Activated T-helper 2 cell treated with anti-CD3 and anti-CD28 coated beads, Interferon-gamma antibody, Interleukin-2, Interleukin-4, amounts not matched to agents 10 μg/mL and 5 μg/mL and 100 μg/mL, durations not matched to agents 14 hours and 24 hours and 36 hours (primary cell): ENCODE measurements around the gene PXT1. TPM values are rescaled to one million over a fixed set of nuclear protein-coding genes. Genes with fewer than 3 reads are reported as not detected.
"Not testable (repeated sequence)": the region's sequence is repeated elsewhere in the genome, so short reads cannot be mapped to it uniquely, and the experiment has no call there.

Experiments
- DNase-seq: peaks from one replicate; pipeline ENCODE4 v3.0.0; 2021; ENCODE audit warnings: low spot score
- H3K27ac Mint-ChIP-seq: one replicate; pipeline ENCODE4 v1.8.0; 2021; ENCODE audit warnings: mixed read lengths
- H3K27me3 Mint-ChIP-seq: one replicate; pipeline ENCODE4 v1.8.0; 2021; ENCODE audit warnings: low read depth, mixed read lengths
- H3K36me3 Mint-ChIP-seq: one replicate; pipeline ENCODE4 v1.8.0; 2021; ENCODE audit warnings: low read depth, mixed read lengths
- H3K4me1 Mint-ChIP-seq: one replicate; pipeline ENCODE4 v1.8.0; 2021; ENCODE audit warnings: low read depth, mixed read lengths
- H3K4me3 Mint-ChIP-seq: one replicate; pipeline ENCODE4 v1.8.0; 2021; ENCODE audit warnings: low read depth, mild to moderate bottlenecking, moderate library complexity, mixed read lengths
- H3K9me3 Mint-ChIP-seq: one replicate; pipeline ENCODE4 v1.8.0; 2021; ENCODE audit warnings: mixed read lengths
- intact Hi-C: fragments of 100-400 bp; cut with micrococcal nuclease; formaldehyde crosslinking; loops from one replicate; pipeline ENCODE4 v1.15.1; 2023
- total RNA-seq: library from RNA; stranded (reverse); gene quantifications from 2 replicates; pipeline ENCODE4 v1.2.3, GENCODE V29; 2022

The PXT1 gene, protein sequence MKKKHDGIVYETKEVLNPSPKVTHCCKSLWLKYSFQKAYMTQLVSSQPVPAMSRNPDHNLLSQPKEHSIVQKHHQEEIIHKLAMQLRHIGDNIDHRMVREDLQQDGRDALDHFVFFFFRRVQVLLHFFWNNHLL
- total RNA-seq: 0.14 and 0.27 TPM in 2 replicates

DNA sequence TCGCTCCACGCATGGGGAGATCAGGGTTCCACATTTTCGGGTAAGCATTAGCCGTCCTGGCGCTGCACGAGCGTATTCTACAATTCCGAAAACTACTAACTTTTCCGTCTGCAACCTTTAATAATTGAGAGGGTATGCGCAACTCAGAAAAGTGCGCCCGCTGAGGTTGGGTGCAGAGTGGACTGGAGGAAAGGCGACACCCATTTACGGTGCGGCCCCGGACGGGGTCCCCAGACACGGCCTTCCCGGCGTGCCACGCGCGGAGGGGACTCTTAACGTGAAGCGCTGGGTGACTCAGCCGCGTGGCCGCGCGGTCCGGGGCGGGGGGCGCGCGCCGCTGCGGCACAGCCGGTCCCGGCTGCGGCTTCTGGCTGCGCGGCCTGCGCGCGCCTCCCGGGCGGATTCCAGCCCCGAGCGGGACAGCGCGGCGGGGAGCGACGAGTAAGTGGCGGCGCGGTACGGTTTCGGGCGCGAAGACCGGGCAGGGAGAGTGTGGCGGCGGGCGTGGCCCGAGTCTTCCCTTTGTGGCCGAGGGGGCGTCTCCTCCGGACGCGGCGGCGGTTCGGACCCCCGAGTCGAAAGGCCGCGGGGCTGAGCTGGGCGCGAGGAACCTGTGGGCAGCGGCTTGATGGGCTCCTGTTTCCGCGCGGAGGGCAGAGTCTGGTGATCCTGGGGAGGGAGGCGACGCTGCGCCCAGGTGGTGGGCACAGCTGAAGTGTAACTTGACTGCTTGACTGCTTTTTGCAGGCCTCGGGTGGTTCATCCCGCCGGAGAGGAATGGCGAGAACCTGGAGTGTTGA, at the start of gene PXT1, which contains the start of gene KCTD20:
Gene PXT1 (minus strand): TSS at position 184 of the 800 bp plus-strand sequence. CDS start 16,772 bp downstream, outside the sequence.
Gene KCTD20 (plus strand): TSS at position 330 of the 800 bp plus-strand sequence. CDS start 27,098 bp downstream, outside the sequence.
- Mint-ChIP-seq H3K27me3 (no peaks in the 10 kb centered on the region), H3K4me1 (peaks cover 30% of the 10 kb centered on the region)
- intact Hi-C loops: loop anchor here (2.0 to 5.0 kb wide), 3 partner anchors 104 to 314 kb away; partner anchors contain the start of gene STK38

DNA sequence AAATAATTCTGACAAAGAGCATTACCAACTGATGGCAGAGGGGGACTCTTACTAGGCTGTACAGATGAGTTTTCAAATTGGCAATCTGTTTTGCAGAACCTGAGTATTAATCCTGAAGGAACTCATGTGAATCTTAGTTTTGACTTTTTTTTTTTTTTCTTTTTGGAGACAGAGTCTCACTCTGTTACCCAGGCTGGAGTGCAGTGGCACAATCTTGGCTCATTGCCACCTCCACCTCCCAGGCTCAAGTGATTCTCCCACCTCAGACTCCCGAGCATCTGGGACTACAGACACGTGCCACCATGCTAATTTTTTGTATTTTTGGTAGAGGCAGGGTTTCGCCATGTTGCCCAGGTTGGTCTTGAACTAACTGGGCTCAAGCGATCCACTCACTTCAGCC, 49.4 kb upstream of the PXT1 start:
- H3K4me3 Mint-ChIP-seq: no peak overlapping the region
- no peaks in the 10 kb centered on the region for H3K27me3 Mint-ChIP-seq
- no peak overlapping the region for H3K27ac Mint-ChIP-seq

More for the DNA sequence above, at the start of gene PXT1, which contains the start of gene KCTD20:
- Mint-ChIP-seq H3K27ac (peak within 1 kb of the TSS; percentile 97), H3K4me3 (peak within 1 kb of the TSS; percentile 93), H3K36me3 (peaks cover 23% of the 10 kb centered on the region), H3K9me3 (no peaks in the 10 kb centered on the region)
- peak; percentile 84 for DNase-seq

DNA sequence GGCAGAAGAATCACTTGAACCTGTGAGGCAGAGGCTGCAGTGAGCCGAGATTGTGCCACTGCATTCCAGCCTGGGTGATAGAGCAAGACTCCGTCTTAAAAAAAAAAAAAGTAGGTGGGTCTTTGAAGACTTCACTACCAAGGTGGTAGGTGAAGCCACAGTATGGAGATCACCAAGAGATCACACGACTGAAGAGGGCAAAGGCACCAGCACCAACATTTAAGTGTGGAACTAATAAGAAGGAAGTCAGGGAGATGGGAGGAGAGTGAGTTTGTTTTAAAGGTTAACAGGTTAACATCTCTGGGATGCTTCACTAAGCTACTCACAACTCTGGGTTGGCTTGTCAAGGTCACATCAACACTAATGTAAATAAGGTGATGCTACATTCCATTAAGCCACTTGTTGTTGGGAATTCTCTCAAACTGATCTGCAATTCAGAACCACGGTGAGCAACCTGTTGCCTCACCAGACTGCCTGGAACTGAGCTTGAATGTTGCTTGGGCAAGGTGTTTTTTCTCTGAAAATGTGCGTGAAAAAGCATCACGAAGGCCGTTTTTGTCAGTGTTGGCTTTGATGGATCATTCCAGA, 48.8 kb upstream of the PXT1 start:
- intact Hi-C loops: no loop called here
- DNase-seq: no peak

More for the DNA sequence above, 49.4 kb upstream of the PXT1 start:
- no peaks in the 10 kb centered on the region for H3K9me3 Mint-ChIP-seq
- peaks cover 69% of the 10 kb centered on the region for H3K36me3 Mint-ChIP-seq
- intact Hi-C loops: no loop called here
- peaks cover 16% of the 10 kb centered on the region for H3K4me1 Mint-ChIP-seq
- DNase-seq: no peak

DNA sequence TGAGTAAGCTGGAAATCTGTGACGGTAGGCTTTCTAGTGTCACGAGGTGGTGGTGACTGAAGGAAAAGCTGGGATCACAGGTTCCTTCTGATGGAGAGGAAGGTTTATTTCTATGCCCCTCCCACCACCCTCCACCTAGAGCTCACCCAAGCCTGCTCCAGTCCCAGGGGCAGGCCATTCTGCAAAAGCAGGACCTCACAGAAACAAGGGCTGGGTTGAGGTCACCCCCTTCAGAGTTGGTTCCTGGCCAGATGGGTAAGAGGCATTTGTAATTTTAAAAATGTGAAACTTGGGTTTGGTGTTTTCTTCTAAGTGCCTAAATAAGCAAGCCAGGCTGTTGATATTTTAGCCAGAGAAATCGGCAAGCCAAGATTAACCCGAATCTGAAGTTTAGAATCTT, 46.8 kb upstream of the PXT1 start:
- intact Hi-C loops: no loop called here
- H3K27me3 Mint-ChIP-seq: no peaks in the 10 kb centered on the region

More for the DNA sequence above, 48.8 kb upstream of the PXT1 start:
- H3K9me3 Mint-ChIP-seq: no peaks in the 10 kb centered on the region
- no peak overlapping the region for H3K4me3 Mint-ChIP-seq
- H3K36me3 Mint-ChIP-seq: peaks cover 68% of the 10 kb centered on the region
- no peaks in the 10 kb centered on the region for H3K27me3 Mint-ChIP-seq
- H3K27ac Mint-ChIP-seq: peak overlapping the region; percentile 54
- peaks cover 16% of the 10 kb centered on the region for H3K4me1 Mint-ChIP-seq

DNA sequence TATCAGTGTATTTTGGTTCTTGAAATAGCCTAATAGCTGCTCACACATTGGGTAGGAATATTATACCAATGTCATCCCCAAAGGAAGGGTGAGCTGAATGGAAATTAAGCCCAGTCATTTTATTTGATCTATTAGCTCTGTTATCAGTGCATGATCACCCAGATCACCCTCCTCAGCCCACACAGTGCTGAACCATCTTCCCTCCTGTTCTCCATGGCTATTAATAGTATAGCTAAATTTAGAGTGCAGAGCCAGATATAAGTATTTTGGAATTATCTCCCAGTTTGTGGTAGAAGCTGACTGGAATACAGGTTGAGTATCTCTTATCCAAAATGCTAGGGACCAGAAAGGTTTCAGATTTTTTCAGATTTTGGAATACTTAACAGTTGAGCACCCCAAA, 45.6 kb upstream of the PXT1 start:
- intact Hi-C loops: no loop called here
- Mint-ChIP-seq H3K9me3 (no peaks in the 10 kb centered on the region), H3K27me3 (no peaks in the 10 kb centered on the region)

More for the DNA sequence above, 46.8 kb upstream of the PXT1 start:
- peaks cover 15% of the 10 kb centered on the region for H3K4me1 Mint-ChIP-seq
- H3K4me3 Mint-ChIP-seq: no peak overlapping the region
- H3K36me3 Mint-ChIP-seq: peaks cover 66% of the 10 kb centered on the region
- DNase-seq: no peak
- no peaks in the 10 kb centered on the region for H3K9me3 Mint-ChIP-seq
- no peak overlapping the region for H3K27ac Mint-ChIP-seq

DNA sequence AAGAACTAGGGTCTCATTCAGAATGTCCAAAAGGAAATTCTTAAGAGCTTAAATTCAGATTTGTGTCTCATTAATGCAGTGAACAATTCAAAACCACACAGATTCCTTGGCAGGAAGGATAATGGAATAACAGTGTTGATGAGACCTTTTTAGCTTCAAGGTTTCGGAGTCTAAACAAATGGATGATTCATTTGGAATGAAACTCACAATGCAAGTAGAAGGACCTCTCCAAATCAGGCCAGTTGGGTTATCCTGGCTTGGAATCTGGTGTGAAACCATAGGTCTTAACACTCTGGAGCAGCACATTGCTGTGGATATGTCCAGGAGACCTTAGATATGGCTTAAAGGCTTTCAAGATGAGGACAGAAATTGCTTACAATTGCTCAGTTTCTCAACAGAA, 45.0 kb upstream of the PXT1 start:
- no peak overlapping the region for H3K27ac Mint-ChIP-seq
- peaks cover 59% of the 10 kb centered on the region for H3K36me3 Mint-ChIP-seq
- no peak overlapping the region for H3K4me3 Mint-ChIP-seq
- DNase-seq: no peak
- intact Hi-C loops: no loop called here
- H3K9me3 Mint-ChIP-seq: no peaks in the 10 kb centered on the region
- H3K4me1 Mint-ChIP-seq: peaks cover 5% of the 10 kb centered on the region
- no peaks in the 10 kb centered on the region for H3K27me3 Mint-ChIP-seq

More for the DNA sequence above, 45.6 kb upstream of the PXT1 start:
- peaks cover 6% of the 10 kb centered on the region for H3K4me1 Mint-ChIP-seq
- no peak overlapping the region for H3K27ac Mint-ChIP-seq
- no peak for DNase-seq
- no peak overlapping the region for H3K4me3 Mint-ChIP-seq
- H3K36me3 Mint-ChIP-seq: peaks cover 61% of the 10 kb centered on the region

DNA sequence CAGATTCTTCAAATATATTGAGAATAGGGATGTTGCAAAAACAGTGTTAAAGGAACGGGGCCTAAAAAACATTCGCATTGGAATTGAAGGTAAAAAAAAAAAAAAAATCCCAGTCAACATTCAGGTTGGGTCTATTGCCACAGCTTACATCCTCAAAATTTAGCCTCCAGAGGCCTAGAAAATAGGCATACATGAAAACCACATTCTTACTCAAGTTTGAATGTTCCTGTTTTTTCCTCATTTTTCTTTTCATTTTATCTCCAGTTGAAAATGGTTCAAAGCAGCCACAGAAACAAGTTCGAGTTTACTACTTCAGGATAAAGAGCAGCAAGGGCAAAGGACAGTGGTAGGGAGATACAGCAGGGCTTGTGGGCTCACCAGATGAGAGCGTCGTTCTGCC, 42.1 kb upstream of the PXT1 start:
- Mint-ChIP-seq H3K4me1 (peaks cover 2% of the 10 kb centered on the region), H3K9me3 (no peaks in the 10 kb centered on the region), H3K36me3 (peaks cover 65% of the 10 kb centered on the region), H3K27ac (no peak overlapping the region), H3K27me3 (no peaks in the 10 kb centered on the region), H3K4me3 (no peak overlapping the region)
- DNase-seq: no peak
- intact Hi-C loops: no loop called here

DNA sequence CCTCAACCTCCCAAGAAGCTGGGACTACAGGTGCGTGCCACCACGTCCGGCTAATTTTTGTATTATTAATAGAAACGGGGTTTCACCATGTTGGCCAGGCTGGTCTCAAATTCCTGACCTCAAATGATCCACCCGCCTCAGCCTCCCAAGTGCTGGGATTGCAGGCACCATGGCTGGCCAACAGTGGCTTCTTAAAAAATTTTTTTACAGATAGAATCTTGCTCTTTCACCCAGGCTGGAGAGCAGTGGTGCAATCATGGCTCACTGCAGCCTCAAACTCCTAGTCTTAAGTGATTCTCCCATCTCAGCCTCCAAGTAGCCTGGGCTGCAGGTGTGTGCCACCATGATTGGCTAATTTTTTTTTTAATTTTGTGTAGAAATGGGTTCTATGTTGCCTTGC, 40.7 kb upstream of the PXT1 start:
- H3K27ac Mint-ChIP-seq, H3K4me1 Mint-ChIP-seq, DNase-seq, H3K9me3 Mint-ChIP-seq, H3K4me3 Mint-ChIP-seq, intact Hi-C loops, H3K27me3 Mint-ChIP-seq: not testable (repeated sequence)
- H3K36me3 Mint-ChIP-seq: peaks cover 65% of the 10 kb centered on the region

DNA sequence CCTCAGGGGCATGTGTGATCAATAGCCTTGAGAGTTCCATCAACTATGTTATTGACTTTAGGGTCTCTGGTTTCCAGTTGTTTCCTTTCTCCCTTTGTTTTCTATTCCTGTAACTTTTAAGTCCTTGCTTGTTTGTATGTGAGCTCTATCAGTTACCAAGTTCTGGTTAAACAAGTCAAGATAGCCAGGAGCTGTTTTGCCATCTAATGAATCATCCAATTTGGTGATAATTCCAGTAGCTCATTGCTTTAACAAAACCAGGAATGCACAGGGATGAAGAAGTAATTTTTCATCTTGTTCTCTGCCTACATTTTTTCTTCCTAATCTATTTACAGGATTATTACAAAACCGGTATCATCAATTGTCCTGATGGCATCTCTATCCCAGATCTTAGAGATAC, 36.6 kb upstream of the PXT1 start:
- no peak overlapping the region for H3K27ac Mint-ChIP-seq
- intact Hi-C loops: no loop called here
- H3K36me3 Mint-ChIP-seq: peaks cover 55% of the 10 kb centered on the region

DNA sequence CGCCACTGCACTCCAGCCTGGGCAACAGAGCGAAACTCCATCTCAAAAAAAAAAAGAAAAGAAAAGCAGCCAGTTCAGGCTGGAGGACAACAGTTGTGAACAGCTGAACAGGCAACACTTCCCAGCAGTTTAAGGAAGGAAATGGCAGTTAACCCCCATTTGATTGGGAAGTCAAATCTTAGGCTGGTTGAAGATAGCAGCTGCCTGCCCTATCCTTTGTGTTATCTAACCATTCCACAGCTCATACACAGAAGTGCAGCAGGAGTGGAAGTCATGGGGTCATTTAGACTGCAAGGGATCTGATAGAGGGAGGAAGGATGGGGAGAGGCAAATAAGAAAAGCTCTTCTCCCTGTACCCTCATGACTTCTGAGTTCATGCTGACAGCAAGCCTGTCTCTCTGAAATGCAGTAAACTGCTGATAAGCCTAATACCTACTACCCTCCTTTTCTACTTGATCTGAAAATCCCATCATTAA, 35.4 kb upstream of the PXT1 start:
- H3K9me3 Mint-ChIP-seq: no peaks in the 10 kb centered on the region
- no peak overlapping the region for H3K4me3 Mint-ChIP-seq
- DNase-seq: no peak
- no peaks in the 10 kb centered on the region for H3K27me3 Mint-ChIP-seq
- no peak overlapping the region for H3K27ac Mint-ChIP-seq
- H3K36me3 Mint-ChIP-seq: peaks cover 57% of the 10 kb centered on the region
- intact Hi-C loops: no loop called here
- H3K4me1 Mint-ChIP-seq: peaks cover 13% of the 10 kb centered on the region

More for the DNA sequence above, 36.6 kb upstream of the PXT1 start:
- no peak for DNase-seq
- H3K4me1 Mint-ChIP-seq: peaks cover 13% of the 10 kb centered on the region
- no peaks in the 10 kb centered on the region for H3K27me3 Mint-ChIP-seq
- H3K9me3 Mint-ChIP-seq: no peaks in the 10 kb centered on the region
- no peak overlapping the region for H3K4me3 Mint-ChIP-seq

DNA sequence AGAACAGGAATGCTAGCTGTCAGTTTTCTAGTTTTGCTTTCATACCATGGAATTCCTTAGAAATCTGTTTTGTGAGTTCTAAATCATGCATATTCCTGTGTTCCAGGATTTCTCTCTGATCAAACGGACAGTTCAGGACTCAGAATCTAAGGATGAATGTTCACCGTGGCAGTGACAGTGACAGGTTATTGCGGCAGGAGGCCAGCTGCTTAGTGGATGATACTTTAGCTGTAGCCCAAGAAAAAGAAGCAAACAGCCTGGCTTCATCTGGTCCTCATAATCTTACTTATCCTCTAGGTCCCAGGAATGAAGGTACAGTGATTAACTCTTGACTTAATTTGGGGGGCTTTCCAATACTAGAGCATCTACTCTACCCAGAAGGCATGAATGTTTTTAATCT, 27.3 kb upstream of the PXT1 start:
- no peak overlapping the region for H3K27ac Mint-ChIP-seq
- H3K9me3 Mint-ChIP-seq: no peaks in the 10 kb centered on the region
- H3K4me3 Mint-ChIP-seq: no peak overlapping the region
- intact Hi-C loops: no loop called here
- H3K4me1 Mint-ChIP-seq: peaks cover 3% of the 10 kb centered on the region
- no peaks in the 10 kb centered on the region for H3K27me3 Mint-ChIP-seq
- H3K36me3 Mint-ChIP-seq: peaks cover 42% of the 10 kb centered on the region
- no peak for DNase-seq

DNA sequence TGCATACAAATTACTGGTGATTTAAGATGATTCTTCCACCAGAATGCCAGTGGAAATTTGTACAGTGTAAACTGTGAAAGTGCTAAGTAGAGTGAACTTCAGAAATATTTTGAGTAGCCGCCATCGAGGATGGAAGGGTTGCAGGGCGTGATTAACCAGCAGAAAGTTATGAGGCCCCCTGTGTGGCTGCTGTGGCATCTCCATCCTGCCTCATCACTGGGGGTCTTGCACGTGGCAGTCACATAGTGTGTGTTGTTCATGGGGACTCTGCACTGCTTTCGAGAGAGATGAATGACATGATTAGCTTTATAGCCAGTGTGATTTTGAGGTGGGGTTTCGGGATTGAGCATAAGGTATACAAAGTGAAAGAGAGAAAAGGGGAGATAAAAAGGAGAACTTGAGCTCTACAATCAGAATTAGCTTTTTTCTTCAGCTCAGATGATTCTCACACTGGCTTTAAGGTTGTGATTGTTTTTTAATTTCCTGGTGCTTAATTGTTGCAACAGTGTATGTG, 26.6 kb upstream of the PXT1 start:
- DNase-seq: no peak
- no peaks in the 10 kb centered on the region for H3K9me3 Mint-ChIP-seq
- no peak overlapping the region for H3K4me3 Mint-ChIP-seq
- intact Hi-C loops: no loop called here
- no peaks in the 10 kb centered on the region for H3K27me3 Mint-ChIP-seq
- peaks cover 3% of the 10 kb centered on the region for H3K4me1 Mint-ChIP-seq
- peaks cover 40% of the 10 kb centered on the region for H3K36me3 Mint-ChIP-seq
- peak overlapping the region; percentile 47 for H3K27ac Mint-ChIP-seq
